GDM1 (cell line): ENCODE measurements around the gene SMYD4.
"Not testable (repeated sequence)": the region's sequence is repeated elsewhere in the genome, so short reads cannot be mapped to it uniquely, and the experiment has no call there.

Source experiments
- DNase-seq: peaks from one replicate; lab custom pipeline; 2025; lab: John Stamatoyannopoulos, UW

Gene SMYD4

GRCh38 chr17:1829592-1830257 lies at the start of gene SMYD4, which contains the start of gene RPA1:
SMYD4 (minus strand) TSS chr17:1829902; CDS start chr17:1827994, 1,908 bp downstream.
RPA1 (plus strand) TSS chr17:1830005; CDS start chr17:1830094, 89 bp downstream.
- peak; percentile 87 for DNase-seq

GRCh38 chr17:1878419-1879121 lies 48.9 kb upstream of the SMYD4 start:
- no peak for DNase-seq

- DNase-seq: no peak
Measured at GRCh38 chr17:1875597-1875996, 45.9 kb upstream of the SMYD4 start.

GRCh38 chr17:1873418-1873817 lies 43.7 kb upstream of the SMYD4 start:
- no peak for DNase-seq

GRCh38 chr17:1872976-1873375 lies 43.3 kb upstream of the SMYD4 start:
- no peak for DNase-seq

- no peak for DNase-seq
Measured at GRCh38 chr17:1872254-1872653, 42.6 kb upstream of the SMYD4 start.

GRCh38 chr17:1871756-1872155 lies 42.1 kb upstream of the SMYD4 start:
- no peak for DNase-seq

- DNase-seq: no peak
Measured at GRCh38 chr17:1870592-1870991, 40.9 kb upstream of the SMYD4 start.

- no peak for DNase-seq
Measured at GRCh38 chr17:1868090-1868489, 38.4 kb upstream of the SMYD4 start.

- DNase-seq: no peak
Measured at GRCh38 chr17:1867307-1867706, 37.6 kb upstream of the SMYD4 start.

GRCh38 chr17:1865252-1866037 lies 35.7 kb upstream of the SMYD4 start:
- DNase-seq: peak; percentile 3

- DNase-seq: no peak
Measured at GRCh38 chr17:1861391-1862010, 31.8 kb upstream of the SMYD4 start.

- no peak for DNase-seq
Measured at GRCh38 chr17:1860978-1861377, 31.3 kb upstream of the SMYD4 start.

GRCh38 chr17:1856462-1856861 lies 26.8 kb upstream of the SMYD4 start:
- DNase-seq: not testable (repeated sequence)

GRCh38 chr17:1853698-1854097 lies 24.0 kb upstream of the SMYD4 start:
- no peak for DNase-seq

GRCh38 chr17:1852327-1852726 lies 22.6 kb upstream of the SMYD4 start:
- DNase-seq: no peak

- DNase-seq: no peak
Measured at GRCh38 chr17:1847191-1847590, 17.5 kb upstream of the SMYD4 start.

- DNase-seq: no peak
Measured at GRCh38 chr17:1843947-1844346, 14.2 kb upstream of the SMYD4 start.

- DNase-seq: no peak
Measured at GRCh38 chr17:1839516-1839915, 9.8 kb upstream of the SMYD4 start.

- no peak for DNase-seq
Measured at GRCh38 chr17:1834380-1835149, 4.9 kb upstream of the SMYD4 start.

- DNase-seq: no peak
Measured at GRCh38 chr17:1830288-1830687, 586 bp upstream of the SMYD4 start.

GRCh38 chr17:1829216-1829591 lies 498 bp downstream of the SMYD4 start:
- DNase-seq: no peak
